Colon (tissue), 2 donors: Measurements from ENCODE around the gene ABCF2.

Source experiments
- FAIRE-seq: peaks from 2 replicates; lab custom pipeline; 2012; peaks lifted over from hg19 to GRCh38; lab: Jason Lieb, UNC
- donor health status: control.
- donor health status: control.

Gene ABCF2

GRCh38 chr7:151218170-151218569 lies 8.8 kb downstream of the ABCF2 start:
- FAIRE-seq, result no peak

GRCh38 chr7:151215396-151215795 lies 11.6 kb downstream of the ABCF2 start:
- FAIRE-seq, result no peak

- FAIRE-seq, result no peak
These were observed 13.2 kb downstream of the ABCF2 start for GRCh38 chr7:151213826-151214225.

- no peak for FAIRE-seq
These were observed 14.4 kb downstream of the ABCF2 start for GRCh38 chr7:151212626-151213025.

DNA sequence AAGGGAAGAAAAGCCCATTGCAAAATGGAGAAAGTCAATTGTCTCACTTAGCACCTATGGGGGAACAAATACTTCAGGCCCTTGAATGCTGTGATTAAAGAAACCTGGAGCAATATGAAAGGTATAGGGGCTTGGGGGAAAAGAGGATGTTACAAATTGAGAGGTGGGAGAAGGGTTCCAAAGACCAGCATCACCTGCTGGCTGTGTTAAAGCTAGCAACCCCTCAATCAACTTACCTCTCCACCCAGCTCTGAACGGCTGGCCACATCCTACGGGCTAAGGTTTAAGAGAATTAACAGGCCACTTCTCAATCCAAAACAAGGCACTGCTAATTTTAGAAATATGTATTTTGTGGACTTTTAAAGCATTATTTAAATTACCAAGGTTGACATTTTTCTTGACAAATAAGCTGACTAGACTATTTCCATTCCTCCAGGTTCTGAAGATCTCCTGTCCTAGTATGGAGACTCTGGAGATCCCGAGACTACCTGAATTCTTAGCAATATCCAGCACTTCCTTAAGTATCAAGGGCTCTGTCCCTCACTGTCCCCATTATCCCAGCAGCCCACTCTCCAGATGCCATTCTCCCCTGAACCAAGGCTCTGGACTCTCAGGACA lies 15.7 kb downstream of the ABCF2 start:
- no peak for FAIRE-seq

GRCh38 chr7:151210087-151210854 lies 16.7 kb downstream of the ABCF2 start, which contains the start of gene H2BK1:
Gene H2BK1 (minus strand): TSS chr7:151210488. CDS start chr7:151210318, 170 bp downstream.
- no peak for FAIRE-seq

- no peak for FAIRE-seq
These were observed 17.4 kb downstream of the ABCF2 start for GRCh38 chr7:151209588-151209987.

DNA sequence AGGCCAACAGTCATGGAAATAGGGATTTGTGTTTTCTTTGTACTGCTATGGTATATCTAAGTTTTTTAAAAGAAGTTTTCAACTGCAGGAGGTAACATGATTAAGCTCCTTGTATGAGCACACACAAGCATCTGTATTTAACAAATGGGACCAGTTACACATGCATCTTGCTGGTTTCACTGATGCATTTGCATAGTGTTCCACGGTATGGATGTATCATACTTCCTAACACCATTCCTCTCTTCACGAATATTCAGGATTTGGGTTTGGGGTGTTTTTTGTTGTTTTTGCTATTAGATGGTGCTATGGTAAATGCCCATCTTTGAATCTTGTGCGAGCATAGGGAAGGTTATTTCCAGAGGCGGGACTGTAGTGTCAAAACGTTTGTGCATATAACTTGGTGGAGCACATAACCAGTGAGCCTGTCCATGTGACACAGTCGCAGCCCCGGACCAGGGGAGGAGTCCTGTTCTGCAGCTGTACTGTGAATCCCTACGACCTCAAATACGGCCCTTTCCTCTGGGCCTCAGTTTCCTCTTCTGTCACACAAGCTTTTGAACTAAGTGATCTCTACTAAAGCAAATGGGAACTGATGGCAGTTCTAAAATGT lies 18.6 kb downstream of the ABCF2 start:
- FAIRE-seq, result no peak

DNA sequence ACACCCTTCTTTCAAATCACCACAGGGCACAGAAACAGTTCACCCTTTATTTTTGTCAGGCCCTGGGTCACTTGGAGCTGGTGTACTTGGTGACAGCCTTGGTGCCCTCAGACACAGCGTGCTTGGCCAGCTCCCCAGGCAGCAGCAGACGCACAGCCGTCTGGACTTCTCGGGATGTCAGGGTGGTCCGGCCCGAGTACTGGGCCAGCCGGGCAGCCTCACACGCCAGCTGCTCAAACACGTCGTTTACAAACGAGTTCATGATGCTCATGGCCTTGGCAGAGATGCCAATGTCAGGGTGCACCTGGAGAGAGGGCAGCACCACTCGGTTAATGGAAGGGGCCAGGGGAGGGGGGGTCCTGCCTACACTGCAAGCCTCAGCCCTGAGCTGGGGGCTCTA lies 19.2 kb downstream of the ABCF2 start:
- FAIRE-seq, result no peak

DNA sequence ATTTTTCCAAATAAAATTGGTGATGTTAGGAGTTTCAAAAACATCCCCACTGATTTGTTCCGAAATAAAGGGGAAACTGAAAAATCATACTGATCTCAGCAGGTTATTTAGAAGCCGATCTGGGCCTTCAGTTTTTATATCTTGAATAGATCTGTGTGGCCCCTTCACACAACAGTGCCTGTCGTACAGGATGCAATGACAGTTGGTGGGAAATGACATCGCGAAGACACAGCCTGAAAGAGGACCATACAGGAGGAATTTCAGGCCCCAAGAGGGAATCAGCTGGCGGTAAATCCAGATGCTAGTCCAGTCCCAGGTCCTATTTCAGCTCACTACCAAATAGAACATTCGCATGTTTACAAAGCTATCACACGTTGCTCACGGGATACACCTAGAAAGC lies 19.7 kb downstream of the ABCF2 start:
- no peak for FAIRE-seq

- no peak for FAIRE-seq
These were observed 20.1 kb downstream of the ABCF2 start for GRCh38 chr7:151206914-151207313.

DNA sequence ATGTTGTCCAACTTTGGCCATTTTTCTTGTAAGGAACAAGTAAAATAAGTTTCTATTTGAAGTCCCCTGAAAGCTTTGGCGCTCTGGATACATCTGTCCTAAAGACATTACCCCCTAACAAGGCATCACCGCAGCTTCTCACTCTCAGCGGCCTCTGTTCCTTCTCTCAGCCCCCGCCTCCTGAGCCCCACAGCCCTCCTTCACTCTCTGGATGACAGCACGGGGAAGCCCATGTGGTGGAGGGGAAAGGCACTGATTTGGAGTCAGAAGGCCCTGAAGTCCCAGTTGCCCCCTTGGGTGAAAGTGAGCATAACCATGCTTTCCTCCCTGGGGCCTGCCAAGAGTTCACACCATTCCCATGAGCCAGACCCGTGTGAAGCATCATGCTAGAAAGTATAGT lies 21.3 kb downstream of the ABCF2 start:
- no peak for FAIRE-seq

GRCh38 chr7:151204383-151205032 lies 22.5 kb downstream of the ABCF2 start:
- no peak for FAIRE-seq

GRCh38 chr7:151202836-151203235 lies 24.2 kb downstream of the ABCF2 start:
- FAIRE-seq, result no peak

GRCh38 chr7:151201751-151202150 lies 25.3 kb downstream of the ABCF2 start:
- no peak for FAIRE-seq

- FAIRE-seq, result no peak
These were observed 25.7 kb downstream of the ABCF2 start for GRCh38 chr7:151201344-151201743.

- no peak for FAIRE-seq
These were observed 27.8 kb downstream of the ABCF2 start for GRCh38 chr7:151198945-151199848.

GRCh38 chr7:151197932-151198331 lies 29.1 kb downstream of the ABCF2 start:
- FAIRE-seq, result no peak

- FAIRE-seq, result no peak
These were observed 31.2 kb downstream of the ABCF2 start for GRCh38 chr7:151195616-151196450.

DNA sequence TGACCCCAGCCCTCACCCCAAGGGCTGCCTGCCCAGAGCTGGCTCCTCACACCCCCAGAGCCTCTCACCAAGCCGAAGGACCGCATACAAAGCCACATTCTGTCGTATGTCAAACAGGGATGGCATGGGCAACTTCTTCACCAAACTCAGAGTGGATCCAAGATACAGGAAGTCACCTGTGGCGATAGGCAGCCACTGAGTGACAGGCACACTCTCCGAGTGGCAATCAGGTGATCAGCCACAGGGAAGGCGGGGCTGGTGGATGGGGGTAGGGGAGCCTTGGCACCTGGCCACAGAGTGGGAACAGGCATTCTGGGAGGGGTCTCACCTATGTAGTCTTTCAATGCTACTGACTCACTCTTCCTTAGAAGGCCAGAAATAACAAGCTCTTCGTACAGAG lies 32.8 kb downstream of the ABCF2 start:
- FAIRE-seq, result no peak
